WTC11 (cell line): ENCODE results near the gene NINL.

Experiments used
- CREB1 ChIP-seq: sonication (generic); formaldehyde crosslinking; IDR thresholded peaks from 2 replicates; pipeline ENCODE4 v1.8.0; 2023; ENCODE audit warnings: mild to moderate bottlenecking, missing genetic modification reagents
- CTCF ChIP-seq: fragments of 200-600 bp; IDR thresholded peaks from 2 replicates; pipeline ENCODE4 v1.8.0; 2022; ENCODE audit warnings: antibody characterized with exemption
- JUN ChIP-seq: sonication (generic); formaldehyde crosslinking; IDR thresholded peaks from 2 replicates; pipeline ENCODE4 v1.8.0; 2023; ENCODE audit warnings: mild to moderate bottlenecking, missing genetic modification reagents
- NFE2L1 ChIP-seq: sonication (generic); formaldehyde crosslinking; IDR thresholded peaks from 2 replicates; pipeline ENCODE4 v1.8.1; 2023; ENCODE audit warnings: missing genetic modification reagents
- NFYB ChIP-seq: sonication (generic); formaldehyde crosslinking; conservative IDR thresholded peaks from 2 replicates; pipeline ENCODE4 v1.8.0; 2022; ENCODE audit warnings: low read depth, missing genetic modification reagents
- NR3C1 ChIP-seq: sonication (generic); formaldehyde crosslinking; conservative IDR thresholded peaks from 2 replicates; pipeline ENCODE4 v1.8.1; 2023; ENCODE audit warnings: low read depth, mild to moderate bottlenecking, missing genetic modification reagents
- SP1 ChIP-seq: sonication (generic); formaldehyde crosslinking; conservative IDR thresholded peaks from 2 replicates; pipeline ENCODE4 v1.8.1; 2022; ENCODE audit warnings: missing genetic modification reagents
- TCF7 ChIP-seq: sonication (generic); formaldehyde crosslinking; IDR thresholded peaks from 2 replicates; pipeline ENCODE4 v1.8.0; 2022; ENCODE audit warnings: mild to moderate bottlenecking, low read depth, missing genetic modification reagents, moderate library complexity
- TF ChIP-seq, protein P1 (sequence below): sonication (generic); formaldehyde crosslinking; IDR thresholded peaks from 2 replicates; pipeline ENCODE4 v1.8.1; 2022; ENCODE audit warnings: low read depth, missing genetic modification reagents, borderline replicate concordance

- TF ChIP-seq CTCF (no peak), JUN (CRISPR knock-in tag) (no peak), NFE2L1 (CRISPR knock-in tag) (no peak), TCF7 (CRISPR knock-in tag) (no peak), NR3C1 (no peak), NFYB (CRISPR knock-in tag) (no peak), SP1 (CRISPR knock-in tag) (no peak), CREB1 (CRISPR knock-in tag) (no peak)
- TF ChIP-seq, protein P1, sequence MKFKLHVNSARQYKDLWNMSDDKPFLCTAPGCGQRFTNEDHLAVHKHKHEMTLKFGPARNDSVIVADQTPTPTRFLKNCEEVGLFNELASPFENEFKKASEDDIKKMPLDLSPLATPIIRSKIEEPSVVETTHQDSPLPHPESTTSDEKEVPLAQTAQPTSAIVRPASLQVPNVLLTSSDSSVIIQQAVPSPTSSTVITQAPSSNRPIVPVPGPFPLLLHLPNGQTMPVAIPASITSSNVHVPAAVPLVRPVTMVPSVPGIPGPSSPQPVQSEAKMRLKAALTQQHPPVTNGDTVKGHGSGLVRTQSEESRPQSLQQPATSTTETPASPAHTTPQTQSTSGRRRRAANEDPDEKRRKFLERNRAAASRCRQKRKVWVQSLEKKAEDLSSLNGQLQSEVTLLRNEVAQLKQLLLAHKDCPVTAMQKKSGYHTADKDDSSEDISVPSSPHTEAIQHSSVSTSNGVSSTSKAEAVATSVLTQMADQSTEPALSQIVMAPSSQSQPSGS (CRISPR knock-in tag), result no peak
Measured at GRCh38 chr20:25571240-25571639, 14.1 kb downstream of the NINL start.
